Activated naive CD4-positive, alpha-beta T cell treated with anti-CD3 and anti-CD28 coated beads for 36 hours (primary cell): ENCODE results near the gene ANO2. TPM values are rescaled to one million over a fixed set of nuclear protein-coding genes. Genes with fewer than 3 reads are reported as not detected.

Experiments
- CTCF ChIA-PET: fragments of 350-600 bp; sonication (Branson Sonifier 250); formaldehyde crosslinking; loops from one replicate; lab custom pipeline; 2021; ENCODE audit warnings: antibody characterized with exemption; lab: Charles Lee
- DNase-seq: peaks from one replicate; pipeline ENCODE4 v3.0.0-alpha.2; 2020
- H3K27ac Mint-ChIP-seq: one replicate; pipeline ENCODE4 v1.8.0; 2021; ENCODE audit warnings: mild to moderate bottlenecking, mixed read lengths
- H3K27me3 Mint-ChIP-seq: one replicate; pipeline ENCODE4 v1.8.0; 2021; ENCODE audit warnings: low read depth, mixed read lengths
- H3K36me3 Mint-ChIP-seq: one replicate; pipeline ENCODE4 v1.8.0; 2021; ENCODE audit warnings: low read depth, mixed read lengths
- H3K4me1 Mint-ChIP-seq: one replicate; pipeline ENCODE4 v1.8.0; 2021; ENCODE audit warnings: low read depth, mixed read lengths
- H3K4me3 Mint-ChIP-seq: one replicate; pipeline ENCODE4 v1.8.0; 2021; ENCODE audit warnings: mild to moderate bottlenecking, moderate library complexity, mixed read lengths
- H3K9me3 Mint-ChIP-seq: one replicate; pipeline ENCODE4 v1.8.0; 2021; ENCODE audit warnings: mixed read lengths
- intact Hi-C: fragments of 100-400 bp; cut with micrococcal nuclease; formaldehyde crosslinking; loops from one replicate; pipeline ENCODE4 v1.15.1; 2023
- total RNA-seq, 2 experiments: library from RNA; stranded (reverse); gene quantifications; one replicate each; pipeline ENCODE4 v1.2.3, GENCODE V29; 2021

The ANO2 gene
- total RNA-seq, 2 experiments from 2014 or later: not detected

GRCh38 chr12:5910790-5911548 lies 34.1 kb downstream of the ANO2 start:
- intact Hi-C loops: no loop called here
- no peaks in the 10 kb centered on the region for H3K27me3 Mint-ChIP-seq
- CTCF ChIA-PET: no interaction called here

GRCh38 chr12:5909560-5909959 lies 35.5 kb downstream of the ANO2 start:
- Mint-ChIP-seq H3K4me1 (no peaks in the 10 kb centered on the region), H3K4me3 (no peak overlapping the region), H3K36me3 (no peaks in the 10 kb centered on the region), H3K27ac (no peak overlapping the region), H3K27me3 (peaks cover 4% of the 10 kb centered on the region), H3K9me3 (no peaks in the 10 kb centered on the region)
- DNase-seq: no peak
- intact Hi-C loops: no loop called here
- CTCF ChIA-PET: no interaction called here

More at GRCh38 chr12:5910790-5911548, 34.1 kb downstream of the ANO2 start:
- Mint-ChIP-seq H3K4me1 (no peaks in the 10 kb centered on the region), H3K9me3 (no peaks in the 10 kb centered on the region), H3K4me3 (no peak overlapping the region), H3K27ac (no peak overlapping the region), H3K36me3 (no peaks in the 10 kb centered on the region)
- no peak for DNase-seq

- Mint-ChIP-seq H3K4me1 (no peaks in the 10 kb centered on the region), H3K4me3 (no peak overlapping the region), H3K27me3 (peaks cover 9% of the 10 kb centered on the region), H3K27ac (no peak overlapping the region), H3K36me3 (no peaks in the 10 kb centered on the region), H3K9me3 (no peaks in the 10 kb centered on the region)
- intact Hi-C loops: no loop called here
- DNase-seq: no peak
- CTCF ChIA-PET: interaction anchor here (0.6 kb wide), 1 partner anchor 846 kb away, joined by 3 read pairs; no protein-coding TSS in a partner anchor
Measured at GRCh38 chr12:5908251-5908650, 36.8 kb downstream of the ANO2 start.

GRCh38 chr12:5907807-5908206 lies 37.3 kb downstream of the ANO2 start:
- H3K36me3 Mint-ChIP-seq: no peaks in the 10 kb centered on the region
- CTCF ChIA-PET: interaction anchor here (0.6 kb wide), 1 partner anchor 846 kb away, joined by 3 read pairs; no protein-coding TSS in a partner anchor
- no peak for DNase-seq

GRCh38 chr12:5905757-5906156 lies 39.3 kb downstream of the ANO2 start:
- H3K27ac Mint-ChIP-seq: no peak overlapping the region
- no peak overlapping the region for H3K4me3 Mint-ChIP-seq
- CTCF ChIA-PET: no interaction called here
- no peaks in the 10 kb centered on the region for H3K36me3 Mint-ChIP-seq
- H3K4me1 Mint-ChIP-seq: no peaks in the 10 kb centered on the region
- no peak for DNase-seq
- H3K27me3 Mint-ChIP-seq: peaks cover 13% of the 10 kb centered on the region
- H3K9me3 Mint-ChIP-seq: no peaks in the 10 kb centered on the region
- intact Hi-C loops: no loop called here

More at GRCh38 chr12:5907807-5908206, 37.3 kb downstream of the ANO2 start:
- H3K27me3 Mint-ChIP-seq: peaks cover 9% of the 10 kb centered on the region
- H3K4me3 Mint-ChIP-seq: no peak overlapping the region
- intact Hi-C loops: no loop called here
- H3K9me3 Mint-ChIP-seq: no peaks in the 10 kb centered on the region
- H3K27ac Mint-ChIP-seq: no peak overlapping the region
- no peaks in the 10 kb centered on the region for H3K4me1 Mint-ChIP-seq

GRCh38 chr12:5904969-5905368 lies 40.1 kb downstream of the ANO2 start:
- H3K36me3 Mint-ChIP-seq: no peaks in the 10 kb centered on the region
- H3K27ac Mint-ChIP-seq: no peak overlapping the region
- peaks cover 13% of the 10 kb centered on the region for H3K27me3 Mint-ChIP-seq
- CTCF ChIA-PET: no interaction called here
- no peaks in the 10 kb centered on the region for H3K9me3 Mint-ChIP-seq
- no peak overlapping the region for H3K4me3 Mint-ChIP-seq
- DNase-seq: no peak
- intact Hi-C loops: no loop called here
- H3K4me1 Mint-ChIP-seq: no peaks in the 10 kb centered on the region

- no peak for DNase-seq
- Mint-ChIP-seq H3K4me3 (no peak overlapping the region), H3K4me1 (no peaks in the 10 kb centered on the region), H3K27me3 (peaks cover 13% of the 10 kb centered on the region), H3K36me3 (no peaks in the 10 kb centered on the region), H3K27ac (no peak overlapping the region), H3K9me3 (no peaks in the 10 kb centered on the region)
- intact Hi-C loops: no loop called here
- CTCF ChIA-PET: no interaction called here
Measured at GRCh38 chr12:5904441-5904840, 40.6 kb downstream of the ANO2 start.

GRCh38 chr12:5902736-5903135 lies 42.3 kb downstream of the ANO2 start:
- CTCF ChIA-PET: interaction anchor here (0.6 kb wide), 1 partner anchor 516 kb away, joined by 3 read pairs; no protein-coding TSS in a partner anchor
- H3K27ac Mint-ChIP-seq: no peak overlapping the region
- no peak overlapping the region for H3K4me3 Mint-ChIP-seq
- no peaks in the 10 kb centered on the region for H3K4me1 Mint-ChIP-seq
- DNase-seq: no peak
- peaks cover 13% of the 10 kb centered on the region for H3K27me3 Mint-ChIP-seq
- intact Hi-C loops: no loop called here
- no peaks in the 10 kb centered on the region for H3K36me3 Mint-ChIP-seq
- no peaks in the 10 kb centered on the region for H3K9me3 Mint-ChIP-seq

GRCh38 chr12:5901416-5901815 lies 43.6 kb downstream of the ANO2 start:
- intact Hi-C loops: no loop called here
- peaks cover 20% of the 10 kb centered on the region for H3K27me3 Mint-ChIP-seq
- no peak overlapping the region for H3K4me3 Mint-ChIP-seq
- H3K9me3 Mint-ChIP-seq: no peaks in the 10 kb centered on the region
- DNase-seq: no peak
- no peaks in the 10 kb centered on the region for H3K36me3 Mint-ChIP-seq
- CTCF ChIA-PET: no interaction called here
- no peak overlapping the region for H3K27ac Mint-ChIP-seq
- H3K4me1 Mint-ChIP-seq: no peaks in the 10 kb centered on the region

- intact Hi-C loops: no loop called here
- CTCF ChIA-PET: no interaction called here
Measured at GRCh38 chr12:5900533-5901205, 44.4 kb downstream of the ANO2 start.

GRCh38 chr12:5900076-5900475 lies 45.0 kb downstream of the ANO2 start:
- intact Hi-C loops: no loop called here
- no peaks in the 10 kb centered on the region for H3K9me3 Mint-ChIP-seq
- H3K27me3 Mint-ChIP-seq: peaks cover 26% of the 10 kb centered on the region
- H3K4me1 Mint-ChIP-seq: no peaks in the 10 kb centered on the region
- H3K36me3 Mint-ChIP-seq: no peaks in the 10 kb centered on the region
- H3K27ac Mint-ChIP-seq: no peak overlapping the region
- no peak overlapping the region for H3K4me3 Mint-ChIP-seq
- DNase-seq: no peak
- CTCF ChIA-PET: interaction anchor here (1.0 kb wide), 1 partner anchor 90 kb away, joined by 3 read pairs; no protein-coding TSS in a partner anchor

More at GRCh38 chr12:5900533-5901205, 44.4 kb downstream of the ANO2 start:
- no peak overlapping the region for H3K4me3 Mint-ChIP-seq
- no peak for DNase-seq
- H3K27me3 Mint-ChIP-seq: peaks cover 20% of the 10 kb centered on the region
- no peaks in the 10 kb centered on the region for H3K9me3 Mint-ChIP-seq
- H3K27ac Mint-ChIP-seq: no peak overlapping the region
- no peaks in the 10 kb centered on the region for H3K36me3 Mint-ChIP-seq
- no peaks in the 10 kb centered on the region for H3K4me1 Mint-ChIP-seq

- CTCF ChIA-PET: interaction anchor here (1.0 kb wide), 1 partner anchor 90 kb away, joined by 3 read pairs; no protein-coding TSS in a partner anchor
- Mint-ChIP-seq H3K27ac (no peak overlapping the region), H3K4me1 (no peaks in the 10 kb centered on the region), H3K4me3 (no peak overlapping the region), H3K36me3 (no peaks in the 10 kb centered on the region), H3K9me3 (no peaks in the 10 kb centered on the region), H3K27me3 (peaks cover 23% of the 10 kb centered on the region)
- intact Hi-C loops: no loop called here
- DNase-seq: no peak
Measured at GRCh38 chr12:5899675-5900074, 45.4 kb downstream of the ANO2 start.
